ENCODE results near the gene CDKN1A.
"Not testable (repeated sequence)": the region's sequence is repeated elsewhere in the genome, so short reads cannot be mapped to it uniquely, and the experiment has no call there.

Gene CDKN1A
- 14.2 to 53.4 (median 48.2) reads per million in 3 experiments for total RNA-seq

- peak; percentile 71 for DNase-seq
Measured at GRCh38 chr6:36678488-36679042, at the start of gene CDKN1A. Gene CDKN1A (plus strand): TSS chr6:36678714. CDS start chr6:36684102, 5,388 bp downstream.

- DNase-seq = no peak
Measured at GRCh38 chr6:36629784-36630183, 48.7 kb upstream of the CDKN1A start.

GRCh38 chr6:36631326-36632011 is 47.0 kb upstream of the CDKN1A start:
- no peak for DNase-seq

GRCh38 chr6:36633370-36633769 is 45.1 kb upstream of the CDKN1A start:
- no peak for DNase-seq

- no peak for DNase-seq
Measured at GRCh38 chr6:36633915-36634314, 44.6 kb upstream of the CDKN1A start.

- no peak for DNase-seq
Measured at GRCh38 chr6:36634317-36635108, 44.0 kb upstream of the CDKN1A start.

- DNase-seq = no peak
Measured at GRCh38 chr6:36636283-36636682, 42.2 kb upstream of the CDKN1A start.

- no peak for DNase-seq
Measured at GRCh38 chr6:36636687-36637418, 41.7 kb upstream of the CDKN1A start.

GRCh38 chr6:36638579-36638978 is 39.9 kb upstream of the CDKN1A start:
- no peak for DNase-seq

GRCh38 chr6:36639171-36639808 is 39.2 kb upstream of the CDKN1A start:
- DNase-seq = no peak

- no peak for DNase-seq
Measured at GRCh38 chr6:36641543-36641942, 37.0 kb upstream of the CDKN1A start.

- DNase-seq = no peak
Measured at GRCh38 chr6:36642913-36643817, 35.3 kb upstream of the CDKN1A start.

GRCh38 chr6:36643977-36644376 is 34.5 kb upstream of the CDKN1A start:
- no peak for DNase-seq

GRCh38 chr6:36649086-36649485 is 29.4 kb upstream of the CDKN1A start:
- DNase-seq = no peak

GRCh38 chr6:36649701-36650484 is 28.6 kb upstream of the CDKN1A start:
- no peak for DNase-seq

GRCh38 chr6:36650848-36651478 is 27.6 kb upstream of the CDKN1A start:
- DNase-seq = no peak

- DNase-seq = no peak
Measured at GRCh38 chr6:36651659-36652379, 26.7 kb upstream of the CDKN1A start.

- not testable (repeated sequence) for DNase-seq
Measured at GRCh38 chr6:36654469-36654868, 24.0 kb upstream of the CDKN1A start.

GRCh38 chr6:36655085-36655724 is 23.3 kb upstream of the CDKN1A start:
- no peak for DNase-seq

Measured in central memory CD4-positive, alpha-beta T cell (primary cell).